HepG2 (cell line): ENCODE measurements around the gene IL11RA. TPM values are rescaled to one million over a fixed set of nuclear protein-coding genes. Genes with fewer than 3 reads are reported as not detected.

ENCODE experiments used
- BCL6 ChIP-seq: IDR thresholded peaks from 2 replicates; pipeline ENCODE4 v1.6.1; 2016; ENCODE audit warnings: missing genetic modification reagents, missing compliant biosample characterization
- BRF2 ChIP-seq: sonication (generic); formaldehyde crosslinking; IDR thresholded peaks from 2 replicates; pipeline ENCODE4 v1.8.1; 2022; ENCODE audit warnings: mild to moderate bottlenecking, missing genetic modification reagents
- CBX1 ChIP-seq: IDR thresholded peaks from one replicate; pipeline ENCODE4 v1.6.1; 2016; ENCODE audit warnings: antibody characterized with exemption, low read depth
- GABPB1 ChIP-seq: IDR thresholded peaks from 2 replicates; pipeline ENCODE4 v1.6.1; 2016; ENCODE audit warnings: mild to moderate bottlenecking, missing genetic modification reagents, moderate library complexity, missing compliant biosample characterization
- LRRFIP1 ChIP-seq: sonication (generic); formaldehyde crosslinking; conservative IDR thresholded peaks from 2 replicates; pipeline ENCODE4 v1.4.0; 2020; ENCODE audit warnings: missing genetic modification reagents
- MAFF ChIP-seq: IDR thresholded peaks from 2 replicates; pipeline ENCODE4 v1.6.1; 2011; ENCODE audit warnings: low read depth, low read length, improper control_type of control experiment
- MTF2 ChIP-seq: sonication (generic); formaldehyde crosslinking; IDR thresholded peaks from 2 replicates; pipeline ENCODE4 v1.5.0; 2020; ENCODE audit warnings: missing genetic modification reagents, borderline replicate concordance
- PHB2 ChIP-seq: fragments of 450-650 bp; IDR thresholded peaks from 2 replicates; pipeline ENCODE4 v1.6.1; 2018; ENCODE audit not compliant: partially characterized antibody
- RARA ChIP-seq: IDR thresholded peaks from 2 replicates; pipeline ENCODE4 v1.6.1; 2016; ENCODE audit warnings: missing genetic modification reagents, missing compliant biosample characterization
- RNF219 ChIP-seq: sonication (generic); formaldehyde crosslinking; IDR thresholded peaks from 2 replicates; pipeline ENCODE4 v1.5.0; 2020; ENCODE audit warnings: mild to moderate bottlenecking, missing genetic modification reagents
- SOX6 ChIP-seq, 2 experiments: fragments of 450-650 bp in 1 of 2; sonication (generic) in 1 of 2; formaldehyde crosslinking in 1 of 2; IDR thresholded peaks; 2 replicates each; pipeline versions ENCODE4 v1.4.0 to v1.6.1; 2017 to 2020; ENCODE audit warnings: antibody characterized with exemption in 1 of 2, mild to moderate bottlenecking in 1 of 2, missing genetic modification reagents in 1 of 2
- SRSF9 ChIP-seq: fragments of 200-400 bp; formaldehyde crosslinking; IDR thresholded peaks from 2 replicates; pipeline ENCODE4 v1.6.1; 2018; ENCODE audit warnings: borderline replicate concordance, mild to moderate bottlenecking, low read depth, low read length; ENCODE audit not compliant: insufficient read depth, poor library complexity, severe bottlenecking
- ZSCAN5A ChIP-seq: sonication (generic); formaldehyde crosslinking; IDR thresholded peaks from 2 replicates; pipeline ENCODE4 v1.8.0; 2022; ENCODE audit warnings: mild to moderate bottlenecking, missing genetic modification reagents, borderline replicate concordance
- polyA plus RNA-seq, 8 experiments: library from polyadenylated mRNA; depleted of rRNA in 3 of 8; stranded (reverse) in 7 of 8; unstranded in 1 of 8; fragments of >200 nt; fragmentation: Illumina TruSeq in 4 of 8; extraction: Trizol in 4 of 8; gene quantifications; 2 replicates each; pipeline versions ENCODE4 v1.2.1 to v1.2.3, GENCODE V29; 2011 to 2016; ENCODE audit warnings: low read depth in 4 of 8, missing spikeins in 1 of 8, mixed read lengths in 1 of 8; ENCODE audit not compliant: insufficient read depth in 1 of 8
- total RNA-seq, 5 experiments: library from RNA; depleted of rRNA; stranded (reverse); fragments of >200 nt; fragmentation: Illumina TruSeq; extraction: Trizol; gene quantifications; 2 replicates each; pipeline ENCODE4 v1.2.3, GENCODE V29; 2016; ENCODE audit warnings: low read depth in 1 of 5
- TF ChIP-seq, protein P1 (sequence below), 2 experiments: IDR thresholded peaks; 2 replicates each; pipeline ENCODE4 v1.6.1; 2011 to 2012; ENCODE audit warnings: low read length in 2 of 2, borderline replicate concordance in 1 of 2, low read depth in 1 of 2, mild to moderate bottlenecking in 1 of 2, moderate library complexity in 1 of 2
- TF ChIP-seq, protein P2 (sequence below): sonication (generic); formaldehyde crosslinking; IDR thresholded peaks from 2 replicates; pipeline ENCODE4 v1.8.0; 2022; ENCODE audit warnings: missing genetic modification reagents, mild to moderate bottlenecking, moderate library complexity, borderline replicate concordance

The IL11RA gene
- total and polyA plus RNA-seq, 2 of the 13 experiments (the other 11 are each of a cell fraction or from before 2014, with no cell fraction given): 2.0 to 4.2 TPM

DNA sequence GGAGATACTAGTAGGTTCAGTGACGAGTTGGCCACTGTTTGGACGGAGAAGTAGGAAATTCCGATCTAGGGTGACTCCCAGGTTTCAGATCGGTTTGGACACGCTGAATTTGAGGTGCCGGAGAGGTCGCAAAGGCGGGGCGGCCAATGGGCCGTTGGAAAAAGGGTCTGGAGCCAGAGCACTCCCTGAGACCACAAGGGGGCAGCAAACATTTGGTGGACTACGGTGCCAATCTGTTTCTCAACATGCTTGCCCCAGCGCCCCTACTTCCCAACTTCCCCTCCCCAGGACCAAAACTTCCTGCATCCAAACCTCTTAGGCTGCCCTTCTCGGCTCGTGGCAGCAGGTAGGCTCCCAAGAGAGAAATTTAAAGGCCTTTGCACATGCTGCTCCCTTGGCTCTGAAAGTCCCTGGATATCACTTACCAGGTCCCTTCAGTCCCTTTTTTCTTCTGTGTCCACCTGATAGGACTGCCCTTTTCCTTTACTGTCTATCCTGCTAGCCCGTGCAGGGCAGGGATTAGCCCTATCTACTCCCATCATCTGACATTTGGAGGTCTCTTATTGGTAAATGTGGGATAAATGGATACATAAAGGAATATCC lies 39.1 kb upstream of the IL11RA start (continued):
- TF ChIP-seq, protein P1, sequence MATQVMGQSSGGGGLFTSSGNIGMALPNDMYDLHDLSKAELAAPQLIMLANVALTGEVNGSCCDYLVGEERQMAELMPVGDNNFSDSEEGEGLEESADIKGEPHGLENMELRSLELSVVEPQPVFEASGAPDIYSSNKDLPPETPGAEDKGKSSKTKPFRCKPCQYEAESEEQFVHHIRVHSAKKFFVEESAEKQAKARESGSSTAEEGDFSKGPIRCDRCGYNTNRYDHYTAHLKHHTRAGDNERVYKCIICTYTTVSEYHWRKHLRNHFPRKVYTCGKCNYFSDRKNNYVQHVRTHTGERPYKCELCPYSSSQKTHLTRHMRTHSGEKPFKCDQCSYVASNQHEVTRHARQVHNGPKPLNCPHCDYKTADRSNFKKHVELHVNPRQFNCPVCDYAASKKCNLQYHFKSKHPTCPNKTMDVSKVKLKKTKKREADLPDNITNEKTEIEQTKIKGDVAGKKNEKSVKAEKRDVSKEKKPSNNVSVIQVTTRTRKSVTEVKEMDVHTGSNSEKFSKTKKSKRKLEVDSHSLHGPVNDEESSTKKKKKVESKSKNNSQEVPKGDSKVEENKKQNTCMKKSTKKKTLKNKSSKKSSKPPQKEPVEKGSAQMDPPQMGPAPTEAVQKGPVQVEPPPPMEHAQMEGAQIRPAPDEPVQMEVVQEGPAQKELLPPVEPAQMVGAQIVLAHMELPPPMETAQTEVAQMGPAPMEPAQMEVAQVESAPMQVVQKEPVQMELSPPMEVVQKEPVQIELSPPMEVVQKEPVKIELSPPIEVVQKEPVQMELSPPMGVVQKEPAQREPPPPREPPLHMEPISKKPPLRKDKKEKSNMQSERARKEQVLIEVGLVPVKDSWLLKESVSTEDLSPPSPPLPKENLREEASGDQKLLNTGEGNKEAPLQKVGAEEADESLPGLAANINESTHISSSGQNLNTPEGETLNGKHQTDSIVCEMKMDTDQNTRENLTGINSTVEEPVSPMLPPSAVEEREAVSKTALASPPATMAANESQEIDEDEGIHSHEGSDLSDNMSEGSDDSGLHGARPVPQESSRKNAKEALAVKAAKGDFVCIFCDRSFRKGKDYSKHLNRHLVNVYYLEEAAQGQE (IDR thresholded peaks at IDR 0.05; ENCODE audit: borderline replicate concordance in 1 of 2, low read depth in 1 of 2, low read length in 2 of 2): no peak
- TF ChIP-seq SRSF9 (no peak), MAFF (no peak), PHB2 (no peak), RNF219 (no peak), BCL6 (CRISPR knock-in tag) (no peak), LRRFIP1 (CRISPR knock-in tag) (no peak), RARA (no peak), BRF2 (CRISPR knock-in tag) (no peak), ZSCAN5A (CRISPR knock-in tag) (no peak), GABPB1 (CRISPR knock-in tag) (no peak), CBX1 (no peak), MTF2 (CRISPR knock-in tag) (no peak), SOX6 (IDR thresholded peaks at IDR 0.05) (no peak), SOX6 (CRISPR knock-in tag; IDR thresholded peaks at IDR 0.05) (peak; percentile 18; the same call in 1 of the 2 replicates)
- TF ChIP-seq, protein P2, sequence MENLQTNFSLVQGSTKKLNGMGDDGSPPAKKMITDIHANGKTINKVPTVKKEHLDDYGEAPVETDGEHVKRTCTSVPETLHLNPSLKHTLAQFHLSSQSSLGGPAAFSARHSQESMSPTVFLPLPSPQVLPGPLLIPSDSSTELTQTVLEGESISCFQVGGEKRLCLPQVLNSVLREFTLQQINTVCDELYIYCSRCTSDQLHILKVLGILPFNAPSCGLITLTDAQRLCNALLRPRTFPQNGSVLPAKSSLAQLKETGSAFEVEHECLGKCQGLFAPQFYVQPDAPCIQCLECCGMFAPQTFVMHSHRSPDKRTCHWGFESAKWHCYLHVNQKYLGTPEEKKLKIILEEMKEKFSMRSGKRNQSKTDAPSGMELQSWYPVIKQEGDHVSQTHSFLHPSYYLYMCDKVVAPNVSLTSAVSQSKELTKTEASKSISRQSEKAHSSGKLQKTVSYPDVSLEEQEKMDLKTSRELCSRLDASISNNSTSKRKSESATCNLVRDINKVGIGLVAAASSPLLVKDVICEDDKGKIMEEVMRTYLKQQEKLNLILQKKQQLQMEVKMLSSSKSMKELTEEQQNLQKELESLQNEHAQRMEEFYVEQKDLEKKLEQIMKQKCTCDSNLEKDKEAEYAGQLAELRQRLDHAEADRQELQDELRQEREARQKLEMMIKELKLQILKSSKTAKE: no peak
